Skin of body (tissue), 2 donors: ENCODE results near the gene SFXN2. TPM values are rescaled to one million over a fixed set of nuclear protein-coding genes. Genes with fewer than 3 reads are reported as not detected.
"Not testable (repeated sequence)": the region's sequence is repeated elsewhere in the genome, so short reads cannot be mapped to it uniquely, and the experiment has no call there.

Source experiments
- DNase-seq: peaks from one replicate; lab custom pipeline; 2025; lab: John Stamatoyannopoulos, UW
- total RNA-seq: library from RNA; depleted of rRNA; stranded (reverse); fragments of >200 nt; gene quantifications from one replicate; pipeline ENCODE4 v1.2.3, GENCODE V29; 2014

SFXN2 gene
- total RNA-seq, 1 donor from 2014 or later: 7.1 TPM

- peak; percentile 36 for DNase-seq
Measured at GRCh38 chr10:102752934-102753664, 38.7 kb downstream of the SFXN2 start.

- no peak for DNase-seq
Measured at GRCh38 chr10:102753718-102754117, 39.3 kb downstream of the SFXN2 start.

- no peak for DNase-seq
Measured at GRCh38 chr10:102757323-102757722, 42.9 kb downstream of the SFXN2 start.

GRCh38 chr10:102758240-102758932 is 44.0 kb downstream of the SFXN2 start:
- no peak for DNase-seq

- DNase-seq: not testable (repeated sequence)
Measured at GRCh38 chr10:102758933-102759262, 44.5 kb downstream of the SFXN2 start.

GRCh38 chr10:102759497-102760210 is 45.2 kb downstream of the SFXN2 start:
- DNase-seq: no peak

- no peak for DNase-seq
Measured at GRCh38 chr10:102761981-102762380, 47.5 kb downstream of the SFXN2 start.

- no peak for DNase-seq
Measured at GRCh38 chr10:102762401-102763015, 48.1 kb downstream of the SFXN2 start.

GRCh38 chr10:102763037-102763607 is 48.7 kb downstream of the SFXN2 start:
- DNase-seq: no peak

- DNase-seq: no peak
Measured at GRCh38 chr10:102764470-102765161, 50.2 kb downstream of the SFXN2 start.

- DNase-seq: no peak
Measured at GRCh38 chr10:102765336-102765735, 50.9 kb downstream of the SFXN2 start.

- DNase-seq: no peak
Measured at GRCh38 chr10:102767428-102768160, 53.2 kb downstream of the SFXN2 start.

- DNase-seq: peak; percentile 15
Measured at GRCh38 chr10:102769375-102770107, 55.1 kb downstream of the SFXN2 start.

GRCh38 chr10:102770108-102770482 is 55.7 kb downstream of the SFXN2 start:
- DNase-seq: no peak

GRCh38 chr10:102770792-102771191 is 56.4 kb downstream of the SFXN2 start:
- no peak for DNase-seq

- no peak for DNase-seq
Measured at GRCh38 chr10:102773320-102773719, 58.9 kb downstream of the SFXN2 start.

- DNase-seq: peak; percentile 12
Measured at GRCh38 chr10:102773986-102774385, 59.5 kb downstream of the SFXN2 start.

GRCh38 chr10:102775201-102775934 is 60.9 kb downstream of the SFXN2 start:
- DNase-seq: no peak
